Spinal cord (tissue), 10 donors: ENCODE results near the gene ELF2. TPM values are rescaled to one million over a fixed set of nuclear protein-coding genes. Genes with fewer than 3 reads are reported as not detected.
A peak's percentile ranks its signal among the peaks of the same experiment; 100 is the strongest.

Source experiments
- DNase-seq, 6 donors: peaks; one replicate each; pipeline versions ENCODE4 v3.0.0 to v3.0.0-alpha.2; 2013 to 2015; ENCODE audit warnings: low spot score in 6 of 6, low read depth in 4 of 6
- H3K27ac ChIP-seq: one replicate; pipeline ENCODE4 v1.5.1; 2013; ENCODE audit warnings: low read depth, low read length, control low read depth
- H3K27me3 ChIP-seq: one replicate; pipeline ENCODE4 v1.6.1; 2013; ENCODE audit warnings: low read length; ENCODE audit not compliant: control insufficient read depth, insufficient read depth
- H3K36me3 ChIP-seq: one replicate; pipeline ENCODE4 v1.6.1; 2013; ENCODE audit warnings: low read length; ENCODE audit not compliant: control insufficient read depth, insufficient read depth
- H3K4me1 ChIP-seq: one replicate; pipeline ENCODE4 v1.6.1; 2013; ENCODE audit warnings: low read length; ENCODE audit not compliant: control insufficient read depth, insufficient read depth
- H3K4me3 ChIP-seq: one replicate; pipeline ENCODE4 v1.5.1; 2013; ENCODE audit warnings: low read depth, low read length, control low read depth
- H3K9me3 ChIP-seq: one replicate; pipeline ENCODE4 v1.6.1; 2013; ENCODE audit warnings: low read length; ENCODE audit not compliant: control insufficient read depth, insufficient read depth
- WGBS: methylation state at CpG from one replicate; pipeline ENCODE4 v1.1.5; 2013; ENCODE audit warnings: missing lambda C conversion rate; ENCODE audit not compliant: insufficient coverage; 5-methylcytosine and 5-hydroxymethylcytosine counted together
- polyA plus RNA-seq, 2 donors: library from polyadenylated mRNA; unstranded; fragments of 120-200 nt; gene quantifications; one replicate each; pipeline ENCODE4 v1.2.1, GENCODE V29; 2013; ENCODE audit not compliant: insufficient read length in 2 of 2
- total RNA-seq, 2 donors: library from RNA; depleted of rRNA in 1 of 2; stranded (reverse); fragments of 120-200 nt in 1 of 2; fragments of >200 nt in 1 of 2; gene quantifications; one replicate each; pipeline versions ENCODE4 v1.2.3 to v1.2.4, GENCODE V29; 2013 to 2014
- donor health status: healthy.

The ELF2 gene
- total and polyA plus RNA-seq, 4 donors, result 36.2 to 72.8 (median 57.0) TPM

- no peaks in the 10 kb centered on the region for H3K9me3 ChIP-seq
- no peak overlapping the region for H3K27ac ChIP-seq
- H3K27me3 ChIP-seq, result no peaks in the 10 kb centered on the region
- H3K36me3 ChIP-seq, result no peaks in the 10 kb centered on the region
- no peaks in the 10 kb centered on the region for H3K4me1 ChIP-seq
- no peak overlapping the region for H3K4me3 ChIP-seq
- DNase-seq, result no peak
- 83% methylated on average over 1 of the region's 8 CpGs for WGBS
Measured at GRCh38 chr4:139146926-139147629, 29.9 kb downstream of the ELF2 start.

- no peak overlapping the region for H3K4me3 ChIP-seq
- H3K4me1 ChIP-seq, result no peaks in the 10 kb centered on the region
- no peak for DNase-seq
- no peaks in the 10 kb centered on the region for H3K36me3 ChIP-seq
- no peaks in the 10 kb centered on the region for H3K27me3 ChIP-seq
- H3K9me3 ChIP-seq, result no peaks in the 10 kb centered on the region
- no peak overlapping the region for H3K27ac ChIP-seq
- no CpG with 5 or more reads among the region's 1 CpG for WGBS
Measured at GRCh38 chr4:139145552-139145932, 31.5 kb downstream of the ELF2 start.

- Histone ChIP-seq H3K4me3 (no peak overlapping the region), H3K27ac (no peak overlapping the region), H3K4me1 (no peaks in the 10 kb centered on the region), H3K9me3 (no peaks in the 10 kb centered on the region), H3K36me3 (no peaks in the 10 kb centered on the region), H3K27me3 (no peaks in the 10 kb centered on the region)
- WGBS, result 100% methylated on average over 1 of the region's 3 CpGs
- no peak for DNase-seq
Measured at GRCh38 chr4:139144911-139145551, 32.0 kb downstream of the ELF2 start.

- H3K9me3 ChIP-seq, result no peaks in the 10 kb centered on the region
- H3K36me3 ChIP-seq, result no peaks in the 10 kb centered on the region
- H3K4me1 ChIP-seq, result no peaks in the 10 kb centered on the region
- DNase-seq, result peak in 1 of 6 donors; percentile 2
- no peak overlapping the region for H3K27ac ChIP-seq
- WGBS, result 89% methylated on average over 5 of the region's 7 CpGs
- H3K4me3 ChIP-seq, result no peak overlapping the region
- H3K27me3 ChIP-seq, result no peaks in the 10 kb centered on the region
Measured at GRCh38 chr4:139144161-139144859, 32.7 kb downstream of the ELF2 start.

- H3K27me3 ChIP-seq, result no peaks in the 10 kb centered on the region
- H3K4me1 ChIP-seq, result no peaks in the 10 kb centered on the region
- H3K4me3 ChIP-seq, result no peak overlapping the region
- 60% methylated on average over 1 of the region's 2 CpGs for WGBS
- H3K27ac ChIP-seq, result no peak overlapping the region
- DNase-seq, result no peak
- H3K9me3 ChIP-seq, result no peaks in the 10 kb centered on the region
- no peaks in the 10 kb centered on the region for H3K36me3 ChIP-seq
Measured at GRCh38 chr4:139142980-139143379, 34.0 kb downstream of the ELF2 start.

GRCh38 chr4:139142087-139142486, 34.9 kb downstream of the ELF2 start:
- no peaks in the 10 kb centered on the region for H3K4me1 ChIP-seq
- H3K9me3 ChIP-seq, result no peaks in the 10 kb centered on the region
- 100% methylated on average over 1 of the region's 1 CpG for WGBS

GRCh38 chr4:139137763-139138162, 39.3 kb downstream of the ELF2 start:
- WGBS, result no CpG with 5 or more reads among the region's 3 CpGs

More at GRCh38 chr4:139142087-139142486, 34.9 kb downstream of the ELF2 start:
- Histone ChIP-seq H3K27ac (no peak overlapping the region), H3K36me3 (no peaks in the 10 kb centered on the region), H3K4me3 (no peak overlapping the region), H3K27me3 (no peaks in the 10 kb centered on the region)
- DNase-seq, result no peak

GRCh38 chr4:139134403-139134802, 42.6 kb downstream of the ELF2 start:
- no peak overlapping the region for H3K27ac ChIP-seq
- H3K4me3 ChIP-seq, result no peak overlapping the region
- no peaks in the 10 kb centered on the region for H3K4me1 ChIP-seq
- no peak for DNase-seq
- no peaks in the 10 kb centered on the region for H3K27me3 ChIP-seq
- H3K9me3 ChIP-seq, result no peaks in the 10 kb centered on the region
- H3K36me3 ChIP-seq, result peaks cover 2% of the 10 kb centered on the region

More at GRCh38 chr4:139137763-139138162, 39.3 kb downstream of the ELF2 start:
- H3K27ac ChIP-seq, result no peak overlapping the region
- no peaks in the 10 kb centered on the region for H3K4me1 ChIP-seq
- H3K4me3 ChIP-seq, result no peak overlapping the region
- no peak for DNase-seq
- no peaks in the 10 kb centered on the region for H3K9me3 ChIP-seq
- peaks cover 2% of the 10 kb centered on the region for H3K36me3 ChIP-seq
- H3K27me3 ChIP-seq, result no peaks in the 10 kb centered on the region

GRCh38 chr4:139131209-139131870, 45.7 kb downstream of the ELF2 start:
- Histone ChIP-seq H3K27me3 (no peaks in the 10 kb centered on the region), H3K27ac (no peak overlapping the region)

More at GRCh38 chr4:139131209-139131870, 45.7 kb downstream of the ELF2 start:
- Histone ChIP-seq H3K4me1 (no peaks in the 10 kb centered on the region), H3K4me3 (no peak overlapping the region), H3K36me3 (peaks cover 2% of the 10 kb centered on the region), H3K9me3 (no peaks in the 10 kb centered on the region)
- WGBS, result no CpG with 5 or more reads among the region's 3 CpGs
- DNase-seq, result no peak
